WTC11 (cell line): ENCODE results near the gene MEIKIN.

Experiments used
- NR1H2 ChIP-seq: sonication (generic); formaldehyde crosslinking; IDR thresholded peaks from 2 replicates; pipeline ENCODE4 v1.9.0; 2021; ENCODE audit warnings: mild to moderate bottlenecking, moderate library complexity, missing genetic modification reagents
- SP1 ChIP-seq: sonication (generic); formaldehyde crosslinking; conservative IDR thresholded peaks from 2 replicates; pipeline ENCODE4 v1.8.1; 2022; ENCODE audit warnings: missing genetic modification reagents
- TEAD4 ChIP-seq: sonication (generic); formaldehyde crosslinking; IDR thresholded peaks from 2 replicates; pipeline ENCODE4 v1.8.0; 2022; ENCODE audit warnings: mild to moderate bottlenecking, missing genetic modification reagents
- TP53 ChIP-seq: sonication (generic); formaldehyde crosslinking; IDR thresholded peaks from 2 replicates; pipeline ENCODE4 v1.8.1; 2023; ENCODE audit warnings: mild to moderate bottlenecking, missing genetic modification reagents
- TF ChIP-seq, protein P1 (sequence below): fragments of 200-600 bp; IDR thresholded peaks from 2 replicates; pipeline ENCODE4 v1.8.0; 2022; ENCODE audit warnings: antibody characterized with exemption
- TF ChIP-seq, protein P2 (sequence below): fragments of 250-450 bp; sonication (Bioruptor Pico); IDR thresholded peaks from 2 replicates; pipeline ENCODE4 v2.1.2; 2022; ENCODE audit warnings: mild to moderate bottlenecking, moderate library complexity
- TF ChIP-seq, protein P3 (sequence below): sonication (generic); formaldehyde crosslinking; IDR thresholded peaks from 2 replicates; pipeline ENCODE4 v1.8.1; 2023; ENCODE audit warnings: mild to moderate bottlenecking, missing genetic modification reagents, borderline replicate concordance

DNA sequence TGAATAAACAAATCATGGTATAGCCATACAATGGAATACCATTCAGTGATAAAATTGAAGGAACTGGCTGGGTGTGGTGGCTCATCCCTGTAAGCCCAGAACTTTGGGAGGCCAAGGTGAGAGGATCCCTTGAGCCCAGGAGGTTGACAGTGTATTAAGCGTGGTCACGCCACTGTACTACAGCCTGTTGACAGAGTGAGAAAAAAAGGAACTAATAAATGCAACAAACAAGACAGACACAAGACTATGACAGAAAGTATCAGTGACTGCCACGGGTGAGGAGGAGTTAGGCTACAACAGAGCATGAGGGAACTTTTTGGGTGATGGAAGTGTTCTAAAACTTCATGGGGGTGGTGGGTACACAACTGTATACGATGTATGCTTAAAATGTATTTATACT is 150.9 kb downstream of the MEIKIN start:
- TF ChIP-seq, protein P1, sequence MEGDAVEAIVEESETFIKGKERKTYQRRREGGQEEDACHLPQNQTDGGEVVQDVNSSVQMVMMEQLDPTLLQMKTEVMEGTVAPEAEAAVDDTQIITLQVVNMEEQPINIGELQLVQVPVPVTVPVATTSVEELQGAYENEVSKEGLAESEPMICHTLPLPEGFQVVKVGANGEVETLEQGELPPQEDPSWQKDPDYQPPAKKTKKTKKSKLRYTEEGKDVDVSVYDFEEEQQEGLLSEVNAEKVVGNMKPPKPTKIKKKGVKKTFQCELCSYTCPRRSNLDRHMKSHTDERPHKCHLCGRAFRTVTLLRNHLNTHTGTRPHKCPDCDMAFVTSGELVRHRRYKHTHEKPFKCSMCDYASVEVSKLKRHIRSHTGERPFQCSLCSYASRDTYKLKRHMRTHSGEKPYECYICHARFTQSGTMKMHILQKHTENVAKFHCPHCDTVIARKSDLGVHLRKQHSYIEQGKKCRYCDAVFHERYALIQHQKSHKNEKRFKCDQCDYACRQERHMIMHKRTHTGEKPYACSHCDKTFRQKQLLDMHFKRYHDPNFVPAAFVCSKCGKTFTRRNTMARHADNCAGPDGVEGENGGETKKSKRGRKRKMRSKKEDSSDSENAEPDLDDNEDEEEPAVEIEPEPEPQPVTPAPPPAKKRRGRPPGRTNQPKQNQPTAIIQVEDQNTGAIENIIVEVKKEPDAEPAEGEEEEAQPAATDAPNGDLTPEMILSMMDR: no peak
- TF ChIP-seq, protein P2, sequence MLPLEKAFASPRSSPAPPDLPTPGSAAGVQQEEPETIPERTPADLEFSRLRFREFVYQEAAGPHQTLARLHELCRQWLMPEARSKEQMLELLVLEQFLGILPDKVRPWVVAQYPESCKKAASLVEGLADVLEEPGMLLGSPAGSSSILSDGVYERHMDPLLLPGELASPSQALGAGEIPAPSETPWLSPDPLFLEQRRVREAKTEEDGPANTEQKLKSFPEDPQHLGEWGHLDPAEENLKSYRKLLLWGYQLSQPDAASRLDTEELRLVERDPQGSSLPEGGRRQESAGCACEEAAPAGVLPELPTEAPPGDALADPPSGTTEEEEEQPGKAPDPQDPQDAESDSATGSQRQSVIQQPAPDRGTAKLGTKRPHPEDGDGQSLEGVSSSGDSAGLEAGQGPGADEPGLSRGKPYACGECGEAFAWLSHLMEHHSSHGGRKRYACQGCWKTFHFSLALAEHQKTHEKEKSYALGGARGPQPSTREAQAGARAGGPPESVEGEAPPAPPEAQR (CRISPR knock-in tag): no peak
- TF ChIP-seq TP53 (CRISPR knock-in tag) (no peak), NR1H2 (CRISPR knock-in tag) (no peak), TEAD4 (CRISPR knock-in tag) (no peak), SP1 (CRISPR knock-in tag) (no peak)
- TF ChIP-seq, protein P3, sequence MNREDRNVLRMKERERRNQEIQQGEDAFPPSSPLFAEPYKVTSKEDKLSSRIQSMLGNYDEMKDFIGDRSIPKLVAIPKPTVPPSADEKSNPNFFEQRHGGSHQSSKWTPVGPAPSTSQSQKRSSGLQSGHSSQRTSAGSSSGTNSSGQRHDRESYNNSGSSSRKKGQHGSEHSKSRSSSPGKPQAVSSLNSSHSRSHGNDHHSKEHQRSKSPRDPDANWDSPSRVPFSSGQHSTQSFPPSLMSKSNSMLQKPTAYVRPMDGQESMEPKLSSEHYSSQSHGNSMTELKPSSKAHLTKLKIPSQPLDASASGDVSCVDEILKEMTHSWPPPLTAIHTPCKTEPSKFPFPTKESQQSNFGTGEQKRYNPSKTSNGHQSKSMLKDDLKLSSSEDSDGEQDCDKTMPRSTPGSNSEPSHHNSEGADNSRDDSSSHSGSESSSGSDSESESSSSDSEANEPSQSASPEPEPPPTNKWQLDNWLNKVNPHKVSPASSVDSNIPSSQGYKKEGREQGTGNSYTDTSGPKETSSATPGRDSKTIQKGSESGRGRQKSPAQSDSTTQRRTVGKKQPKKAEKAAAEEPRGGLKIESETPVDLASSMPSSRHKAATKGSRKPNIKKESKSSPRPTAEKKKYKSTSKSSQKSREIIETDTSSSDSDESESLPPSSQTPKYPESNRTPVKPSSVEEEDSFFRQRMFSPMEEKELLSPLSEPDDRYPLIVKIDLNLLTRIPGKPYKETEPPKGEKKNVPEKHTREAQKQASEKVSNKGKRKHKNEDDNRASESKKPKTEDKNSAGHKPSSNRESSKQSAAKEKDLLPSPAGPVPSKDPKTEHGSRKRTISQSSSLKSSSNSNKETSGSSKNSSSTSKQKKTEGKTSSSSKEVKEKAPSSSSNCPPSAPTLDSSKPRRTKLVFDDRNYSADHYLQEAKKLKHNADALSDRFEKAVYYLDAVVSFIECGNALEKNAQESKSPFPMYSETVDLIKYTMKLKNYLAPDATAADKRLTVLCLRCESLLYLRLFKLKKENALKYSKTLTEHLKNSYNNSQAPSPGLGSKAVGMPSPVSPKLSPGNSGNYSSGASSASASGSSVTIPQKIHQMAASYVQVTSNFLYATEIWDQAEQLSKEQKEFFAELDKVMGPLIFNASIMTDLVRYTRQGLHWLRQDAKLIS (CRISPR knock-in tag): no peak
